NCI-H1092 (cell line): ENCODE data around the gene SMG9.

Source experiments
- DNase-seq: peaks from one replicate; lab custom pipeline; 2025; lab: John Stamatoyannopoulos, UW

The SMG9 gene

GRCh38 chr19:43721469-43722048 is 33.2 kb downstream of the SMG9 start:
- no peak for DNase-seq

- no peak for DNase-seq
These were observed 33.8 kb downstream of the SMG9 start for GRCh38 chr19:43720936-43721335.

DNA sequence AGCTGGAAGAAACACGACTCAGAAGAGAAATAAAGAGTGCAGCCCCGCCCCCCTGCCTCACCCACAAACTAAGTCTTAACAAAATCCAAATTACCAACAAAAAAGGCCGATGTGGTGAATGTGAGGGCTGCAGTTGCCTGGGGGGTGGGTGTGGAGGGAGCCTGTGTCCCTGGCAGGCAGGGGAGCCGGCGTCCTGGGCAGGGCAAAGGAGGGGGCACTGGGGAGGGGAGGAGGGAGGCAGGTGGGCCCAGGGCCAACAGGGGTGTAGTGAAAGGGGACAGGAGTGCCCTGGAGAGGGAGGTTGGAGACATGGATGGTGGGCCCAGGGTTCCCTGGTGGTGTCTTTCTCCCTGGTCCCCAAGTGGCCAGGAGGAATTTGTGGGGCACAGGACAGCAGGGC is 34.8 kb downstream of the SMG9 start:
- DNase-seq, result no peak

DNA sequence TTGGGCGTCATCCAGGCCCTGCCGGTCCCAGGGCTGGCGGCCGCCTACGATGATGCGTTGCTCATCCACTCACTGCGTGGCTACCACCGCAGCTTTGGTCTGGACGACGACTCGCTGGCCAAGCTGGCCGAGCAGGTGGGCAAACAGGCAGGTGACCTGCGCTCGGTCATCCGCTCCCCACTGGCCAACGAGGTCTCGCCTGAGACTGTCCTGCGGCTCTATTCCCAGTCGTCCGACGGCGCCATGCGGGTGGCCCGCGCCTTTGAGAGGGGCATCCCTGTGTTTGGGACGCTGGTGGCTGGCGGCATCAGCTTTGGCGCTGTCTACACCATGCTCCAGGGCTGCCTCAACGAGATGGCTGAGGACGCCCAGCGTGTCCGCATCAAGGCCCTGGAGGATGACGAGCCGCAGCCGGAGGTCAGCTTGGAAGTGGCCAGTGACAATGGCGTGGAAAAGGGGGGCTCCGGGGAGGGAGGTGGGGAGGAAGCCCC is 35.3 kb downstream of the SMG9 start:
- DNase-seq, result no peak

GRCh38 chr19:43718627-43719377 is 36.0 kb downstream of the SMG9 start:
- no peak for DNase-seq

DNA sequence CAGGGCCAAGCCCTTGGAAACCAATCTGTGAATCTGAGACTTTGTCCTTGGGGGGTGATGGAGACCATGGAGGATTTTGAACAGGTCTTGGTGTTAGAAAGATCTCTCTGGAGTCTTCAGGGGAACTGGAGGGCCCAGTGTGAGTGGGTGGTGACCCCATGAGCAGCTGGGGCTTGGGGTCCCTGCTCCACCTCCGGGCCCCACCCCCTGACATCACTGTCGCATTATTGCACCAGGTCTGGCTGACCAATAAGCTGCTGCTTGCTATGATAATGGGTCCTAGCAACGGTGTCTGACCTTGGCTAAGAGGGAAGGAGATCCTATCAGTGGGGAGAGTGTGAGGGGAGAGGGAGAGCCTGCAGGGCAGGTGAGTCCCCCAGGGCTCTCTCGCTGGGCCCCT is 39.0 kb downstream of the SMG9 start, which contains the start of gene IRGC:
Gene IRGC (plus strand): TSS at position 301 of the 400 bp plus-strand sequence. CDS start 2,483 bp downstream, outside the sequence.
- no peak for DNase-seq

DNA sequence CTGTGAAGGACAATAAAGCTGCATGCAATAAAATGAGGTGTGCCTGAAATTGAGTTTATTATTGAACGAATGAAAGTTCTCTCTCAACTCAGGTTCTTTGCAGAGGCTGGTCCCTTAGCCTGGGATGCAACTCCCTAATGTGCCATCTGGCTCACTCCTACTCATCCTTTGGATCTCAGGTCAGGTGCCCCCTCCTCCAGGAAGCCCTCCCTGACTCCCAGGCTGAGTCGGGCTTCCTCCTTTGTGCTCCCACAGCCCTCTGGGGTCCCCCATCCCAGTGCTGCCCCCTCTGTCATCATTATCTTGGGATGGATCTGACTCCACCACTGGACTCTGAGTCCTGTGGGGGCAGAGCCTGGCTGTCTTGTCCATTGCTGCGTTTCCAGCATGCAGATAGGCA is 41.6 kb downstream of the SMG9 start:
- no peak for DNase-seq

GRCh38 chr19:43711751-43712355 is 42.9 kb downstream of the SMG9 start:
- DNase-seq, result no peak

DNA sequence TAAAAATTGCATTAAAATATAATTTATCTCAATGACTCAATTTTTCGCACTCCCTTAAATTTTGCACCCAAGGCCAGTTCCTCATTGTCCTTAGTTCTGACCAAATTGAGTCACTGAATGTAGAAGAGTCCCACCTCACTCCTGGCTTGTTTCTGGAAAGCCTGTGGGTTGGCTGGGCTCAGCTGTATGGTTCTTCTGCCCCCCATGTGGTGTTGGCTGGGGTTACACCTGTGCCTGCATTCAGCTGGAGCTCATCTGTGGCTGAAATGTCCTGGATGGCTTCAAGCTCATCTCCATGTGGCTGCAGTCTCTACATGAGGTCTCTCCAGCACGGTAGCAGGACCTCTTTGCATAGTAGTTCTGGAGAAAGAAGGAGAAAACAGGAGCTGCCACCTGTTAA is 46.0 kb downstream of the SMG9 start:
- DNase-seq, result no peak

DNA sequence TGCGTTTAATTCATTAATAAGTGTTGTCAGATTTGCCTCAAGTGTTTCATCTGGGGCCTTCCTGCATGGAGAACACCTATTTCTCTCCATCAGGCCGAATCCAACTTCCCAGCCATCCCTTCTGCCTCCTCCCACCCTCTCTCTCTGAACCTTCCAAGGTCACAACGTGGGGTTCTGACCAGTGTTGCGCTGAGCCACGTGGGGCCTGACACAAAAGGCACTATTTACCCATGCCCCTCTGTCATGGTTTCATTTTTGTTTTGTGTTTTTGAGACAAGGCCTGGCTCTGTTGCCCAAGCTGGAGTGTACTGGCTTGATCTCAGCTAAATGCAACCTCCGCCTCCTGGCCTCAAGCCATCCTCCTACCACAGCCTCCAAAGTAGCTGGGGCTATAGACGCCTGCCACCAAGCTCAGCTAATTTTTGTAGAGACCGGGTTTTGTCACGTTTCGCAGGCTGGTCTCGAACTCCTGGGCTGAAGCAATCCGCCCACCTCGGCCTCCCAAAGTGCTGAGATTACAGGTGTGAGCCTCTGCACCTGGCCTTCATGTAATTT is 47.5 kb downstream of the SMG9 start:
- DNase-seq, result no peak

- DNase-seq, result no peak
These were observed 49.0 kb downstream of the SMG9 start for GRCh38 chr19:43705729-43706128.

GRCh38 chr19:43704002-43704705 is 50.6 kb downstream of the SMG9 start:
- no peak for DNase-seq

DNA sequence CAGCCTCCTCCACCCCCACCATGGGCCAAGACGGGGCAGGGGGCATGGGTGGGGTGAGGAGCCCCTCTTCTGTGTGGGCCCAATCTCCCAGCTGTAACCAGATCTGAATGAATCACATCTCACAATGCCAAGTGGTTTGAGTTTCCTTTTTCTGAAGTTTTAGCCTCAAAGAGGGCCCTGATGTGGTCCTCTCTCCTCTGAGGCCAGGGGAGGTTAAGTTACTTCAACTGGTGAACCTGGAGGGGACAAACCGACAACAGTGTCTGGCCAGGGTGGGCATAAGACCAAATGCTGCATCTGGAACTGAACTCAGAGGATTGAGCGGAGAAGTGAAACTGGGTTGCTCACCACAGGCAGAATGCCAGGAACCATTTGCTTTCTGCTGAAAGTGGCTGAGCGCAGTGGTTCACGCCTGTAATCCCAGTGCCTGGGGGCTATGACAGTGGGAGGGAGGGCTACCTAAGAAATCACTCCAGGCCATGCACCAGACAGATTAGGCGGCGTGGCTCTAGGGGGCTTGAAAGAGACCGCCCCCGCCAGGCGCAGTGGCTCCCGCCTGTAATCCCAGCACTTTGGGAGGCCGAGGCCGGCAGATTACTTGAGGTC is 54.3 kb downstream of the SMG9 start:
- no peak for DNase-seq

DNA sequence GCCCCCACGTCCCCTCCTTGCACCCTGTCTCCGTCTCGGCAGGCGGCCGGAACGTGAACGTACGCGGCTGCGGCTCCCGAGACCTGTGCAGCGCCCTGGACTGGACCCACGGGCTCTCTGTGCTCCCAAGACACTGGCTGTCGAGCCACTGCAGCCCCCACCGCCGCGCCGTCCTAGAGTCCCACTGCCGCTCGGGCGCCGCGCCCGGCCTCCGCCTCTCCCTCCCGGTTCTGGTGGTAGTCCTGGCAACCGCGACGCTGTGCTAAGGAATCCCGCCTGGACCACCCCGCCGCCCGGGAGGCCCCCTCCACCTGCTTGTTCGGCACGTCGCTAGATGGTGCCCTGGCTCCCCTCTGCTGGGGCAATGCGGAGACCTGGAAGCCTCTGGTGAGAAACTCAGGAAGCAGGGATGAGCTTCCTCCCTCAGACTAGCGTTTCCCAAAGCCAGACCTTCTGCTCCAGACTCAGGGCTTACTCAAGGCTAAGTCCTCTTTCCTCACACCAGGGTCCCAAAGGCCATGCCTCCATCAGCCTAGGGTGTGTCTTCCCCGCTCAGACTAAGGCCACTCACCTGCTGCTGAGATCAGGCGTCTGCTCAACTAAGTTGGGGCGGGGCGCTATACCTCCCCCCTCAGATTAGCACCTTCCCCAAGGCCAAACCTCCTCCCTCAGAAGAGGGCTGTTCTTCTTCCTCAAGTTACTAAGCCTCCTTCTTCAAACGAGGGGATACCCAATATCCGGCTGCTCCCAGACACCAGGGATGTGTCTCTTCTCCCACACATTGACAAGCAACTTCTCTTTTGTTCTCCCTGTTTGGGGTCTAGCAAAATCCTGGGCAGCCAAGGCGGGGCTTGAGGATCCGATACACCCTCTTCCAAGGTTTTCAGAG is 55.0 kb downstream of the SMG9 start:
- DNase-seq, result no peak

DNA sequence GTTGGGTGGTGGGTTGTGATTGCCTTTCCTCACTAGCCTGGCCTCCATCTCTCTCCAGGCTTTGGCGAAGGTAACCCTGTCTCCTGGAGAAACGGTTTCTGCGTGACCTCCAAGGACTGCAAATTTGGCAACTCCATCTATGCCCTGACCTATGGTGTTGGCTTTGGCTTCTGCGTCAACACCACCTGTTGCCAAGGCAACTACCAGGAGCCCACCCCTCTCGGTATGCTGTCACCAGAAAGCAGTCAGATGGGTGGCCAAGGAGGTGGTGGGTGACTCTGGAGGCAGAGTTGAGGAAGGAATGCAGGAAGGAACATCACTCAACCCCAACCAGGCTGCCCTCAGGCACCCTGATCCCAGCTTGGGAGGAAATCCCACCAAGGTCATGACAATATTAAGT is 57.5 kb downstream of the SMG9 start:
- no peak for DNase-seq

GRCh38 chr19:43695985-43696704 is 58.6 kb downstream of the SMG9 start:
- no peak for DNase-seq

DNA sequence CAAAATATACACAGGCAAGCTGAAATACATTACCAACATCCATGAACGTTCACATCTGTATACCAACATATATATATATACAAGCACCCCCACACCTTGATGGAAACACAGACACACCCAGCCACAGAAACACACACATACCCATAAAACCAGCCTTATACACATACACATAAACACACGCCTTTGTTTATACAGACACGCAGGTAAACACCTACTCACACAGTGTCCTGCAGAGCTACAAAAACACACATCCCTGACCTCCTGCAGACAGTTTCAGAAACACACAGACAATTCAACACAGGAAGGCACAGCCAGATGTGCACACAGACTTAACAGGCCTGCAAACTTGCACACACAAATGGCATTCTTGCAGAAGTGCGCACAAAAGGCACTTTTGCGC is 60.2 kb downstream of the SMG9 start:
- DNase-seq, result no peak

- no peak for DNase-seq
These were observed 61.9 kb downstream of the SMG9 start for GRCh38 chr19:43692877-43693276.

GRCh38 chr19:43692385-43692784 is 62.4 kb downstream of the SMG9 start:
- no peak for DNase-seq

DNA sequence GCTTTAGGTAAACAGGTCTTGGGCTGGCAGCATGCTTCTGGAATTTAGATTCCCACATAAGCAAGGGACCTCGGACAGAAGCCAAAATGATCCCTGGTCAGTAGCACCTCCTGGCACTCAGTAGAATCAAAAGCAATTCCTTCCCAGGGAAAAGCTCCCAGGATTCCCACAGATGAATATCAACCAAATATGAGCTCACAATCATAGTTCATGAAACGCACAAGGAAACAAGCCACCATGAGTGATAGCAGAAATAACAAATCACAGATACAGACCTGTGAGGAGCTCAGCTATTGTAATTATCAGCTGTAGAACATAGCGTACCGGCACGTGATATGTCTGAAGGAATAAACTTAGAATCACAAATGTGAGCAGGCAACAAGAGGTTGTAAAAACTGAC is 63.0 kb downstream of the SMG9 start:
- no peak for DNase-seq
